GM18508 (cell line): Measurements from ENCODE around the gene KSR2.
"Not testable (repeated sequence)": the region's sequence is repeated elsewhere in the genome, so short reads cannot be mapped to it uniquely, and the experiment has no call there.

Experiments used
- ATAC-seq: cut with Tn5 transposase; IDR thresholded peaks from one replicate; pipeline ENCODE4 v1.9.1; 2021; ENCODE audit warnings: moderate number of reproducible peaks; ENCODE audit not compliant: insufficient read depth, unreplicated experiment

Gene KSR2

DNA sequence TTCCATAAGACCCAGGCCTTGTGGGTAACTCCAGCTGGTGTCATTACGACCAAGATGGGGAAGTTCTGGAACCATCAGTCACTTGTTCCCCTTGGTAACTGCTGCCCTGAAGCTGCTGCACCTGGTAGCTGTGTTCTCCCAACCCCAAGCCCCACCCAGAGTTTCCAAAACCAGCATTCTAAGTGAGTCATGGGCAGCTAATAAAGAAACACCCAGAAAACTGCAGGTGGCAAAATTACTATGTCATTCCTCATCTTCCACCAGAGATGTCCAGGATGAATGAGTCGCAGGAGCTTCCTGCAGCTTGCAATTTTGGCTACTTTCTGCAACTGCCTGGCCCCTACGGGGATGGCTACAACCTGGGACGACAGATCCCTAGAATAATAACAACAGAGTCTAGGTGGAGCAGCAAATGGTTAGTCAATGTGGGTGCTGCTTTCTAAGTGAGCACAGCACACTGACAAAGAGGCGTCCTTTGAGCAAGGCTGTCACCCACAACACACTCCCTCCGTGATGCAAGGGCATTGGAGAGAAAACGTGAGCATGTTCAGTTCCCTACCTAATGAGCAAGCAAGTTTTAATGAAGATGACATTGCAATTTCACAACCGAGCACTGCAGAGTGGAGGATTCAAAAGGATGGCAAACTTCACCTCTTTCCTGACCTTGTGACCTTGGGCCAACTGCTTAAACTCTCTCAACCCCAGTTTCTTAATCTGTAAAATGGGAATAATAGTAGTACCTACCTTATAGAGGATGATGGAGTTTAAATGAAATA is 306.0 kb downstream of the KSR2 start:
- ATAC-seq: no peak

DNA sequence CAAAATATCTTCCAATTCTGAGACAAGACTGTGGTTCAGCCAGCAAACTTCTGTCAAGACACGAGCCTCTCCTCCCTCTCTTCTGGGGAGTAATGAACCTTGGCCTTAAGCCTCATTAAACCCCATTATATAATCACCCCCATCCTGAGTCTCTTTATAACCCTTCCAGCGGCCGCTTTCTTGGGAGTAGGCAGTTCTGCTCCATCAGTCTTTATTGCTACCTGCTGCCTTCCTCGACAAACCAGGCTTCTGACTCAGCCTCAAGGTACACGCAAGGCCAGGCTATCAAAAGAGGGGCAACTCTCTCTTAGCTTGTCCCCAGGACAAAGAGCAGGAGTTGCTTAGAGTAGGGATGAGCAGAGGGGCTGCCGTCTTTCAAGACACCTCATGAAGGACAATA is 306.6 kb downstream of the KSR2 start:
- ATAC-seq: no peak

GRCh38 chr12:117661471-117661870 is 307.3 kb downstream of the KSR2 start:
- no peak for ATAC-seq

DNA sequence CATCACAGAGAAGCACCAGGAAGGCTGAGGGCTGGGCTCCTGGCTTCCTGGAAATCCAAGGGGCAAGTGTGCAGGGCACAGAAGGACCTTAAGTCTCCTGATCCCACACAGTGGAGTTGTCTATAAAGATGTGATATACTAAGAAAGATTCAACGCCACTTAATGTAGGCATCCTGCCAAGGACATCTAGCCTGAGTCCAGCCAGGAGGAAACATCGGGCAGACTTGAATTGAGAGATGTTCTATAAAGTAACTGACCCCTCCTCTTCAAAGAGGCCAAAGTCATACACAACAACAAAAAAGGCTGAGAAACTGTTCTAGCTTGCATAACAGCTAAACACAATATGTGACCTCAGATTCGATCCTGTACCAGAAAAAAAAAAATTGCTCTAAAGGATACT is 307.9 kb downstream of the KSR2 start:
- no peak for ATAC-seq

DNA sequence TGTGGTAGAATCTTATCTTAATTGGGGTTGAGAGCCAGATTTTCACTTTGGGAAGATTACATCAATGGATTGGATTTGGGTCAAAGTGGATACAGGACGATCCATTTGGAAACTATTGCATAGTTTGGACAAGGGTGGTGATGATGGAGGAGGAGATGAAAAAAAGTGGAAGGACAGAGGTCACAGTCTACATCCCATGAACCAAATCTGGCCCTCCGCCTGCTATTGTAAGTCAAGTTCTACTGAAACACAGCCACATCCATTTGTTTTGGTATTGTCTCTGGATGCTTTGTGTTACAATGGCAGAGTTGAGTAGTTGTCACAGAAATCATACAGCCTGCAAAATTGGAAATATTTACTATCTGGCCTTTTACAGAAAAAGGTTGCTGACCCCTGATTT is 310.6 kb downstream of the KSR2 start:
- no peak for ATAC-seq

GRCh38 chr12:117649796-117650195 is 319.0 kb downstream of the KSR2 start:
- no peak for ATAC-seq

DNA sequence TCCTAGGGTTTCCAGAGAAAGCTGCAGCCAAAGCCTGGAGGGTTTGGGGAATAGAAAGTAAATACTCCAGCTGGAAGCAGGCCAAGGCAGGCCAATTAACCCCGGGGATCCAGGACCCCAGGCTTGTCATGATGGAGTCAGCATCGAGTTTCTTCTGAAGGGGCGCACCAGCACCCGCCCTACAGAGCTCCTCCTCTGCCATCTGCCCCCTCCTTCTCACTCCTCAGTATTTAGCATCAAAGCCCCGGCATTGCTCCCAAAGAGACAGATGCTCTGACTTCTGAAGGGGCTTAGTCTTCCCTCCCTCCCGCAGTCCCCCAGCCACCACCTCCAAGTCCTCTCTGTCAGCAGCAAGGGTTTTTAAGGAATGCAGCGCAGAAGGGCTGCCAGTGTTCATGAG is 322.3 kb downstream of the KSR2 start:
- no peak for ATAC-seq

- no peak for ATAC-seq
Observed at GRCh38 chr12:117645473-117645872, 323.3 kb downstream of the KSR2 start.

DNA sequence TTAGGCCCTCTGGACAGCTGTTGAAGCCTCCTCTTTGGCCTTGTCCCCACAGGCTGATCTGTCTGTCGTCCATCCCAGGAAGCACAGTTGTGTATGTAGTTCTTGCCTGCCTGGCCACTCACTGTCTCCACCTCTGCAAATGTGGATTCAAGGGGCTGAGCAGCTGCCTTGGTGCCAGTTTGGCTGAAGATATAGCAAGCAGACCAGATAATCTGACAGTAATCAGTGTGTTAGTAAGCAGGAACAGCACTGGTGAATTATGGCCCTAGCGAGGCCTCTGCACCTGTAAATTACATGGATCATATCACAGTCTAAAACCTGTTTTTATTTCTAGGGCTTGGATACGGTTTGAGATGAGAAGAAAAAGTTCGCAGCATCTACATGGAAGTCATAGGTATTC is 324.8 kb downstream of the KSR2 start:
- ATAC-seq: no peak

GRCh38 chr12:117641885-117642284 is 326.9 kb downstream of the KSR2 start:
- ATAC-seq: no peak

DNA sequence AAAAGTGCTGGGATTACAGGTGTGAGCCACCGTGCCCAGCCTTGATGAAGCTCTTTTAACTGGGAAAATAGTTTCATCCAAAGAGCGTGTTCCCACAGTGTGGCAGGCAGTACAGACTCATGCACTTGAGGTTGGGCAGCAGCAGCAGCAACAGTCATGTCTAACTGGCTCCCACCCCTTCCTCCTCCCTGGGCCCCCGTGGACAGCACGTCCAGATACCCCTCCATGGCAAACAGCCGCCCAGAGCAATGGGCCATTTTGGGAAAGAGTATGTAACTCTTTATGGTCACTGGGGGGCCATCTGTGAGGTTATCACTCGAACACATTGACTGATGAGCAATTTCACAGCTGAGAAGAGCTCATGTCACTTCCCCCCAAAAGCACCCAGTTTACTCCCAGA is 328.3 kb downstream of the KSR2 start:
- no peak for ATAC-seq

DNA sequence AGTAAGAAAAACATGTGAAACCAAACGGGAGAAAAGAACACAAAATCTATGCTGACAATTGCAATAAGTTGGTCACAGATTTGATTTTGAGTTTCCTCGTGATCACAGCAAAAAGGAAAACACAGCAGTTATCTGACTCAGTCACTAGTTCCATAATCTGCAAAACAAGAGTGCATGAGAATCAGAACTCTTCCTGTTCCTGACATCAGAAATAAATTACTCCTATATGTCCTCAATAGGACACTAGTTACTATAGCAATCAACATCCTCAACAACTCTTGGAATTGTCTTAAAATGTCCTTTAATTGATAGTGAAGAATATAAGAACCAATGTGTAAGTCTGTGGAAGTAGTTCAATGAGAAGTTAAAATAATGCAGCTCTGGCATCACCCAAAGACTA is 339.3 kb downstream of the KSR2 start:
- ATAC-seq: no peak

DNA sequence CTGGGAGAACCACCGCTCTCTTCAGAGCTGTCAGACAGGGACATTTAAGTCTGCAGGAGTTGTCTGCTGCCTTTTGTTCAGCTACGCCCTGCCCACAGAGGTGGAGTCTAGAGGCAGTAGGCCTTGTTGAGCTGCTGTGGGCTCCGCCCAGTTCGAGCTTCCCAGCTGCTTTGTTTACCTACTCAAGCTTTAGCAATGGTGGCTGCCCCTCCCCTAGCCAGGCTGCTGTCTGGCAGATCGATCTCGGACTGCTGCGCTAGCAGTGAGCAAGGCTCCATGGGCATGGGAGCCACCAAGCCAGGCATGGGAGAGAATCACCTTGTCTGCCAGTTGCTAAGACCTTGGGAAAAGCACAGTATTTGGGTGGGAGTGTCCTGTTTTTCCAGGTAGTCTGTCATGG is 340.1 kb downstream of the KSR2 start:
- not testable (repeated sequence) for ATAC-seq

- no peak for ATAC-seq
Observed at GRCh38 chr12:117622741-117623140, 346.0 kb downstream of the KSR2 start.

DNA sequence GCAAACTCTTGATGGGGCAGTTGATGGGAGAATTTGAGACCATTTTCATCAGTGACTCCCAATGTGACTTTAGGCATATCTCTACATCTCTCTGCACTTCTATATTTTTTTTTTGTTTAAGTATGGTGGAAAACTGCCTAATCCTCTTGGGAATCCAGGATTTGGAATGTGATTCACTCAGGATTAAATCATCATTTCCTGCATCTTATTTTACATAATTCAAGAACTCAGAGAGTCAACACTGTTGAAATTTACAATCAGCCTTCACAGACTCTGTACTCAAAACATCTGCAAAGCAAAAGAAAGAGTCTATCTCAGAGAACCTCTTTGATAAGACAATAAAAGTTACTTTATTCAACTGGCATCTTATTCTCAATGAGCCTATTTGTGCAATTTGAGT is 346.7 kb downstream of the KSR2 start:
- ATAC-seq: no peak

DNA sequence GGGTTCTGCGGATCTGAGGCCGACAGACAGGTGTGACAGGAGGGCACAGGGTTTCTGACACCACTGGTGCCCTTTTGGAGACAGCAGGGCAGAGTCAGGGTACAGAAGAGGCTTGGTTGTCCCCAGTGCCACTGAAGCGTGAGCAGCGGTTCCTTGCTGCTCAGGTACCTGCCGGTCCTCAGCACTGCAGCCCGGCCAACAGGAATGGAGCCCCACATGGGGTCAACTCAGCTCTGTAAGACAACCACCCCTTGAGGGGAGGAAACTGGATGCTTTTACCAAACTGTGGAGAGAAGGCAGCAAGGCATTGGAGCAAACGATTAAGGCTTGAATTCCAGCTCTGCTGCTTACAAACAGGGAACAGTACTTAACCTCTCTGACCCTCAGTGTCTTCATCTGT is 361.0 kb downstream of the KSR2 start:
- no peak for ATAC-seq

- ATAC-seq: no peak
Observed at GRCh38 chr12:117606945-117607344, 361.8 kb downstream of the KSR2 start.

DNA sequence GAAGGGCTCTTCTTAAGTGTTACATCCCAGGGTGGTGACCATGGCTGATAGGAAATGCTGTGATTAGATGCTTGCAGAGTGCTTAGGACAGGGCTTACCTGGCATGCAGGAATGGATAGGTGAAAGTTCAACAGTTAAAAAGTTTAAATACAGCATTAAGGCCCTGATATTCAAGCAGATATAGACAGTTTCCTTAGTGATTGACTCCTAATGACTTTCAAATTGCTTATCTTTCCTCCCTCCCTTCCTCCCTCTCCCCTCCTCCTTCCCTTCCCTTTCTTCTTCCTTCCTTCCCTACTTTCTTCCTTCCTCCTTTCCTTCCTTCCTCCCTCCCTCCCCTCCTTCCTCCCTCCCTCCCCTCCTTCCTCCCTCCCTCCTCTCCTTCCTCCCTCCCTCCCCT is 362.8 kb downstream of the KSR2 start:
- no peak for ATAC-seq

DNA sequence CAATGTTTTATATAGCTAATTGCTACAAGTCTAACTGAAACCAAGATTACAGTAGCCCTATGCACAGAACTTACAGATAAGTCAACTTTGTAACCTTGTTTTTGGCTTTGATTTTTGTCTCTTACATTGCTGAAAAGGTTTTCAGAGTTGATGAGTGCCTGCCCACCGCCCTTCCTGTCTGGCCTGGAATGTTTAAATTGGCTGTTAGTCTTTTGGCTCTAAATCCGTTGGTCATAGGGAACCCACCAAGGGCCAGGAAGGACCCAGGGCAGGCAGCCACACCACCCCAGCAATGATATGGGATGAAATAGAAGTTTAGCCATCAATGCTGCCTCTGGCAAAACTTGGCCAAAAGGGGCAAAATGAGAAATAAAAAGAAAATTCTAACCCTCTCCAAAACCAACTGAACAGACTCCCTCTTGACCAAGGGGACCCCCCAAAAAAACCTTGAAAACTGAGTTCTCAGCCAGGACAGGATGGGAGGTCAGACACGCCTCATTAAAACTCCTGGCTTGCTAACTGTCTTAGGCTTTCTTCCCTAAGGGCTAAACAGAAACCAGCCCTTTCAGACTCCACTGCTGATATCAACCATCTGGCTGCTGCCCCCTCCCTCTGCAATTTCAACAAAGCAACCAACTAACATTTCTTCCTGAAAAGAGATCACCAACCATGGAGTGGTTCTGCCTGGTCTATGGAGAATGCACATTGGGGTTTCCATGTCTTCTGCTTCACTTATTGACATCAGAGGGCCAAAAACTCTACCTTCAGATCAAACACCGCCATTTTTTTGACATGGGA is 365.3 kb downstream of the KSR2 start:
- ATAC-seq: no peak

GRCh38 chr12:117599849-117600248 is 368.9 kb downstream of the KSR2 start:
- ATAC-seq: no peak

- ATAC-seq: no peak
Observed at GRCh38 chr12:117596968-117597367, 371.8 kb downstream of the KSR2 start.

DNA sequence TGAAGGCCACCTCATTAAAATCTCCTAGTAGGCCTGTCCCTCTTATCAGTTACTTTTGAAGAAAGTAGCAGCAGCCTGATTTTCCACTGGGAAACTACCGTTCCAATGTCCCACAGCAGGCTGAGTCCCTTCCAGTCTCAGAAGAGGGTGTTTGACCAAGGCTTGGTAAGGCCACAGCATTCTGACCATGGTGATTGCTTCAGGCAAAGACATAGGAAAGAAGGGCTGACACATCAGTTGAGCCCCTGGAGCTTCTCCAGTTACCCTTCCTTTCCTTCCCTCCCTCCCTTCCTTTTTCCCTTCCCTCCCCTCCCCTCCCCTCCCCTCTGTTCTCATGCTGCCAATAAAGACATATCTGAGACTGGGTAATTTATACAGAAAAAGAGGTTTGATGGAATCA is 373.0 kb downstream of the KSR2 start:
- no peak for ATAC-seq
